ENCODE measurements around the gene APOL6.

Gene APOL6

DNA sequence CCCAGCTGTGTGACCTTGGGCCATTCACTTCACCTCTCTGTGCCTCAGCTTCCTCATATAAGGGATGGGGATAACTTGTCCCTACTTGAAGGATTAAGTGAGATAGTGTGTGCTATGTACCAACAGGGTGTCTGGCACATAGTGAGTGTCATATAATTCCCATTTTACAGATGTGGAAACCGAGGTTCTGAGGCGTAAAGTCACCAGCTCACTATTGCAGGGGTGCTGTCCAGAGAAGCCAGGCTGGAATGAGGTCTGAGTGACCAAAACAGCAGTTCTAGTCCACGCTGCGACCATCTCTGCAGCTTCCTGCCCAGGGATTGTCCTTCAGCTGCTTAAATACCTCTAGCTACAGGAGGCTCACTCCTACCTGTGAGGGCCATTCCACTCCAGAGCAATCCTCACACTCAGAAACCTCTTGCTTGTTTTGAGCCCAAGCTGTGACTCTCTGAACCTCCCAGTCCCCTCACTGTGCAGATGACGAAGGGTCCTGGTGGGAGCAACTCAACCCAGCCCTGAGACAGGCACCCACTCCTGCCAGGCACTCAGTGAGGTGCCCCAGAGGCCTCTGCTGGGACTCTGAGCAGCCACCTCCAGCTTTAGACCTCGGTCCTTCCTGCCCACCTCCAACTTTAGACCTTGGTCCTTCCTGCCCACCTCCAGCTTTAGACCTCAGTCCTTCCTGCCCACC is 36.9 kb upstream of the APOL6 start:
- no peaks in the 10 kb centered on the region for H3K9me2 ChIP-seq (replicated peaks; ENCODE audit: control insufficient read depth, low read length)
- TF ChIP-seq, protein P1, sequence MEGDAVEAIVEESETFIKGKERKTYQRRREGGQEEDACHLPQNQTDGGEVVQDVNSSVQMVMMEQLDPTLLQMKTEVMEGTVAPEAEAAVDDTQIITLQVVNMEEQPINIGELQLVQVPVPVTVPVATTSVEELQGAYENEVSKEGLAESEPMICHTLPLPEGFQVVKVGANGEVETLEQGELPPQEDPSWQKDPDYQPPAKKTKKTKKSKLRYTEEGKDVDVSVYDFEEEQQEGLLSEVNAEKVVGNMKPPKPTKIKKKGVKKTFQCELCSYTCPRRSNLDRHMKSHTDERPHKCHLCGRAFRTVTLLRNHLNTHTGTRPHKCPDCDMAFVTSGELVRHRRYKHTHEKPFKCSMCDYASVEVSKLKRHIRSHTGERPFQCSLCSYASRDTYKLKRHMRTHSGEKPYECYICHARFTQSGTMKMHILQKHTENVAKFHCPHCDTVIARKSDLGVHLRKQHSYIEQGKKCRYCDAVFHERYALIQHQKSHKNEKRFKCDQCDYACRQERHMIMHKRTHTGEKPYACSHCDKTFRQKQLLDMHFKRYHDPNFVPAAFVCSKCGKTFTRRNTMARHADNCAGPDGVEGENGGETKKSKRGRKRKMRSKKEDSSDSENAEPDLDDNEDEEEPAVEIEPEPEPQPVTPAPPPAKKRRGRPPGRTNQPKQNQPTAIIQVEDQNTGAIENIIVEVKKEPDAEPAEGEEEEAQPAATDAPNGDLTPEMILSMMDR (IDR thresholded peaks at IDR 0.05; ENCODE audit: low read depth, low read length, poor library complexity, severe bottlenecking), result no peak
- no peak for TF ChIP-seq EZH2phosphoT487 (IDR thresholded peaks at IDR 0.05; ENCODE audit: borderline replicate concordance, low read length)
- no peaks in the 10 kb centered on the region for H3F3A ChIP-seq (ENCODE audit: control insufficient read depth, insufficient read depth)
- H3K36me3 ChIP-seq (ENCODE audit: control insufficient read depth, low read length), result no peaks in the 10 kb centered on the region
- peaks cover 11% of the 10 kb centered on the region for H3K4me1 ChIP-seq (ENCODE audit: control insufficient read depth, low read length)
- H3K9me3 ChIP-seq (ENCODE audit: control insufficient read depth, insufficient read depth, low read length), result no peaks in the 10 kb centered on the region
- no peaks in the 10 kb centered on the region for H3K79me2 ChIP-seq (ENCODE audit: control insufficient read depth, low read length)
- H3K4me2 ChIP-seq (ENCODE audit: low read length), result 0 out of 2 replicates have a peak overlapping the region, but pooled peaks have one; percentile 2
- no peaks in the 10 kb centered on the region for H4K20me1 ChIP-seq (ENCODE audit: control insufficient read depth, insufficient read depth, low read depth, low read length)
- no peak overlapping the region for H3K27ac ChIP-seq (ENCODE audit: low read depth, low read length)
- no peak overlapping the region for H3K4me3 ChIP-seq (ENCODE audit: low read length)
- peaks cover 18% of the 10 kb centered on the region for H3K27me3 ChIP-seq (ENCODE audit: control insufficient read depth, low read length)

DNA sequence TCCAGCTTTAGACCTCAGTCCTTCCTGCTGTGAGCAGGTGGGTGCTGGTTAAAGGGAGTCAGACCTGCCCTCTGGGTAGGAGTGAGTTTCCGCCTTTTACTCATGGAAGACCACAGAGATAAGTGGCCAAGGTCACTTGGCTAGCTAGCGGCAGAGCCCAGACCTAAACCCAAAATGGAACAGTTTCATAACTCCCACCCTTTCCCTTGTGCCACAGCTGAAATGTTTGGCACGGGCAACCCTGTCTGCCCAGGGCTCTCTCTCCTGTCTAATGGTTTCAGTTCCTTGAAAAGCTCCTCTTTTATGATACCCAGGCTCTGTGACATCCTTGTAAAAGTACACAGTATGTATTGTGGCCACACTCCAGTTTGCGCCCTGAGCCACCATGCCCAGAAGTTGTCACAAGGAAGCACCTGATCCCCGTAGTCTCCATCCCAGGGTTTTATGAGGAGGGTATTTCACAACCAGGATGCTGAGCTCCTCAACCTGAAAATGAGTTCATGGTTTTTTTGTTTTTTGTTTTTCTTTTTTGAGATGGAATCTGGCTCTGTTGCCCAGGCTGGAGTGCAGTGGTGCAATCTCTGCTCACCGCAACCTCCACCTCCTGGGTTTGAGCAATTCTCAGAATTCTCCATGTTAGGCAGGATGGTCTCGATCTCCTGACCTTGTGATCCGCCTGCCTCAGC is 36.2 kb upstream of the APOL6 start:
- Histone ChIP-seq H3F3A (ENCODE audit: control insufficient read depth, insufficient read depth) (no peaks in the 10 kb centered on the region), H3K36me3 (ENCODE audit: control insufficient read depth, low read length) (no peaks in the 10 kb centered on the region), H3K27ac (ENCODE audit: low read depth, low read length) (no peak overlapping the region), H3K4me3 (ENCODE audit: low read length) (no peak overlapping the region), H3K9me2 (replicated peaks; ENCODE audit: control insufficient read depth, low read length) (no peaks in the 10 kb centered on the region), H3K4me1 (ENCODE audit: control insufficient read depth, low read length) (peaks cover 11% of the 10 kb centered on the region), H3K9me3 (ENCODE audit: control insufficient read depth, insufficient read depth, low read length) (no peaks in the 10 kb centered on the region), H3K27me3 (ENCODE audit: control insufficient read depth, low read length) (peaks cover 14% of the 10 kb centered on the region), H3K79me2 (ENCODE audit: control insufficient read depth, low read length) (no peaks in the 10 kb centered on the region), H4K20me1 (ENCODE audit: control insufficient read depth, insufficient read depth, low read depth, low read length) (no peaks in the 10 kb centered on the region), H3K4me2 (ENCODE audit: low read length) (0 out of 2 replicates have a peak overlapping the region, but pooled peaks have one; percentile 2)
- TF ChIP-seq EZH2phosphoT487 (IDR thresholded peaks at IDR 0.05; ENCODE audit: borderline replicate concordance, low read length), result no peak
- TF ChIP-seq, protein P1 (IDR thresholded peaks at IDR 0.05; ENCODE audit: low read depth, low read length, poor library complexity, severe bottlenecking), result no peak

DNA sequence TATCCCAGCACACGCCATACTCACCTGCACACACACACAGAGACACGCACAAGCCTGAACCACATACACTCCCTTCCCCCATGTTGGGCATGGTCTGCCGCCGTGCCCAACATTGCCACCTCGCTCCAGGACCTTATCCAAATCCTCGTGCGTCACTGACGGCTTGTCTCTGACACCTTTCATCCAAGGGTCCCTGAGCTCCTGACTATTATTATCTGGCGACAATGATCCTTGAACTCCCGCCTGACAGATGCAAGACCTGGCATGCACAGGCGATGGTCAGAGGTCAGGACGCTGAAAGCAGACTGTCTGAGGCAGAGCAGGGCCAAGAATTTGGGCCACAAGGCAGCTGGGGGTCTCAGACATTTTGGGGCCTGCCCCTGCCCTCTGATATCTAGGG is 35.3 kb upstream of the APOL6 start:
- no peak for TF ChIP-seq EZH2phosphoT487 (IDR thresholded peaks at IDR 0.05; ENCODE audit: borderline replicate concordance, low read length)
- TF ChIP-seq, protein P1 (IDR thresholded peaks at IDR 0.05; ENCODE audit: low read depth, low read length, poor library complexity, severe bottlenecking), result no peak
- Histone ChIP-seq H3F3A (ENCODE audit: control insufficient read depth, insufficient read depth) (no peaks in the 10 kb centered on the region), H3K9me3 (ENCODE audit: control insufficient read depth, insufficient read depth, low read length) (no peaks in the 10 kb centered on the region), H3K27me3 (ENCODE audit: control insufficient read depth, low read length) (peaks cover 12% of the 10 kb centered on the region), H3K4me2 (ENCODE audit: low read length) (no peak overlapping the region), H3K4me1 (ENCODE audit: control insufficient read depth, low read length) (peaks cover 11% of the 10 kb centered on the region), H3K27ac (ENCODE audit: low read depth, low read length) (no peak overlapping the region), H3K4me3 (ENCODE audit: low read length) (no peak overlapping the region), H3K36me3 (ENCODE audit: control insufficient read depth, low read length) (no peaks in the 10 kb centered on the region), H4K20me1 (ENCODE audit: control insufficient read depth, insufficient read depth, low read depth, low read length) (no peaks in the 10 kb centered on the region), H3K79me2 (ENCODE audit: control insufficient read depth, low read length) (no peaks in the 10 kb centered on the region), H3K9me2 (replicated peaks; ENCODE audit: control insufficient read depth, low read length) (no peaks in the 10 kb centered on the region)
